ENCODE results near the gene PDPN.
A peak's percentile ranks its signal among the peaks of the same experiment; 100 is the strongest.

Gene PDPN

GRCh38 chr1:13662493-13662892 is 78.9 kb downstream of the PDPN start:
- DNase-seq (ENCODE audit: low read depth) = peak; percentile 89
- no peak for TF ChIP-seq CTCF (conservative IDR thresholded peaks at IDR 0.05; ENCODE audit: control insufficient read depth, insufficient read depth, low read depth, low read length)

GRCh38 chr1:13663969-13664368 is 80.3 kb downstream of the PDPN start:
- DNase-seq (ENCODE audit: low read depth) = no peak
- no peak for TF ChIP-seq CTCF (conservative IDR thresholded peaks at IDR 0.05; ENCODE audit: control insufficient read depth, insufficient read depth, low read depth, low read length)

More at GRCh38 chr1:13662493-13662892, 78.9 kb downstream of the PDPN start:
- no peak overlapping the region for H3K4me3 ChIP-seq (ENCODE audit: control insufficient read depth, low read depth, low read length)

GRCh38 chr1:13664451-13664850 is 80.8 kb downstream of the PDPN start:
- TF ChIP-seq CTCF (conservative IDR thresholded peaks at IDR 0.05; ENCODE audit: control insufficient read depth, insufficient read depth, low read depth, low read length) = no peak
- no peak for DNase-seq (ENCODE audit: low read depth)
- H3K4me3 ChIP-seq (ENCODE audit: control insufficient read depth, low read depth, low read length) = no peak overlapping the region

More at GRCh38 chr1:13663969-13664368, 80.3 kb downstream of the PDPN start:
- no peak overlapping the region for H3K4me3 ChIP-seq (ENCODE audit: control insufficient read depth, low read depth, low read length)

GRCh38 chr1:13666317-13666716 is 82.7 kb downstream of the PDPN start:
- DNase-seq (ENCODE audit: low read depth) = no peak
- TF ChIP-seq CTCF (conservative IDR thresholded peaks at IDR 0.05; ENCODE audit: control insufficient read depth, insufficient read depth, low read depth, low read length) = no peak
- H3K4me3 ChIP-seq (ENCODE audit: control insufficient read depth, low read depth, low read length) = no peak overlapping the region

Data from fibroblast of mammary gland (primary cell).